ENCODE data around the gene RERE.

DNA sequence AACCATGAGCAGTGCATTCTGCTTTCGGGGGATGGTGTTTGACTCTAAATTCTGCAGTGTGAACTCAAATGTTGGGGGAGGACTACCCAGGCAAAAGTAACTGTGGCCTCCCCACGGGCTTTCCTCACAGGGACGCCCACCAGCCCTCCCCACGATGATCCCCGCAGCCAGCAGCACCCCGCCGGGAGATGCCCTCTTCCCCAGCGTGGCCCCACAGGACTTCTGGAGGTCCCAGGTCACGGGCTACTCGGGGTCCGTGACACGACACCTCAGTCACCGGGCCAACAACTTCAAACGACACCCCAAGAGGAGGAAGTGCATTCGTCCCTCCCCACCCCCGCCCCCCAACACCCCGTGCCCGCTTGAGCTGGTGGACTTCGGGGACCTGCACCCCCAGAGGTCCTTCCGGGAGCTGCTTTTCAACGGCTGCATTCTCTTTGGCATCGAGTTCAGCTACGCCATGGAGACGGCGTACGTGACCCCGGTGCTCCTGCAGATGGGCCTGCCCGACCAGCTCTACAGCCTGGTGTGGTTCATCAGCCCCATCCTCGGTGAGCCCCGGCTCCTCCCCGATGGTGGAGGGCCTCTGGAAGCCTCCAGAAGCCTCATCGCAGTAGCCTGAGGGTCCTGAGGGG, 493.1 kb downstream of the RERE start:
- TF ChIP-seq POLR2AphosphoS5 (IDR thresholded peaks at IDR 0.05; ENCODE audit: borderline replicate concordance, low read depth, low read length) (no peak), EZH2 (IDR thresholded peaks at IDR 0.05) (no peak)

Data from SK-N-MC (cell line).